Fibroblast of lung (primary cell): Measurements from ENCODE around the gene TIMM17B.
"Not testable (repeated sequence)": the region's sequence is repeated elsewhere in the genome, so short reads cannot be mapped to it uniquely, and the experiment has no call there.

Experiments used
- EZH2 ChIP-seq: IDR thresholded peaks from 2 replicates; pipeline ENCODE4 v1.5.1; 2012; ENCODE audit warnings: low read length, control low read depth, mild to moderate bottlenecking; ENCODE audit errors: missing control alignments
- TF ChIP-seq, protein P1 (sequence below), 2 donors: IDR thresholded peaks in 1 of 2; conservative IDR thresholded peaks in 1 of 2; 1 replicate in 1 of 2; 2 replicates in 1 of 2; pipeline ENCODE4 v1.5.1; 2011 to 2012; ENCODE audit warnings: low read length in 2 of 2, control low read depth in 1 of 2, inconsistent platforms in 1 of 2, low read depth in 1 of 2, mild to moderate bottlenecking in 1 of 2

DNA sequence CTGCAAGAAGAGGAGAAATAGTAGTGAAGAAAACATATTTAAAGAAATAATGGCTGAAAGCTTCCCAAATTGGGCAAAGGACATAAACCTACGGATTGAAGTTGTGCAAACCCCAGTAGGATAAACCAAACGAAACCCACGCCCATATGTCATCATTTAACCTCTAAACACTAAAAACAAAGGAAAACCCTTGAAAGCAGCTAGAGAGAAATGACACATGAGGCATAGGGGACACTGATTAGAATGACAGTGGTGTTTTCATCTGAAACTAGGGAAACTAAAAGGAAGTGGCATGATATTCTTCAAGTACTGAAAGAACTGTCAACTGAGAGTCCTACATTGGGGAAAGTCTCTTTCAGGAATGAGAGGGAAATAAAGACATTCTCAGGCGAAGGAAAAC lies 20.6 kb downstream of the TIMM17B start:
- TF ChIP-seq, protein P1, sequence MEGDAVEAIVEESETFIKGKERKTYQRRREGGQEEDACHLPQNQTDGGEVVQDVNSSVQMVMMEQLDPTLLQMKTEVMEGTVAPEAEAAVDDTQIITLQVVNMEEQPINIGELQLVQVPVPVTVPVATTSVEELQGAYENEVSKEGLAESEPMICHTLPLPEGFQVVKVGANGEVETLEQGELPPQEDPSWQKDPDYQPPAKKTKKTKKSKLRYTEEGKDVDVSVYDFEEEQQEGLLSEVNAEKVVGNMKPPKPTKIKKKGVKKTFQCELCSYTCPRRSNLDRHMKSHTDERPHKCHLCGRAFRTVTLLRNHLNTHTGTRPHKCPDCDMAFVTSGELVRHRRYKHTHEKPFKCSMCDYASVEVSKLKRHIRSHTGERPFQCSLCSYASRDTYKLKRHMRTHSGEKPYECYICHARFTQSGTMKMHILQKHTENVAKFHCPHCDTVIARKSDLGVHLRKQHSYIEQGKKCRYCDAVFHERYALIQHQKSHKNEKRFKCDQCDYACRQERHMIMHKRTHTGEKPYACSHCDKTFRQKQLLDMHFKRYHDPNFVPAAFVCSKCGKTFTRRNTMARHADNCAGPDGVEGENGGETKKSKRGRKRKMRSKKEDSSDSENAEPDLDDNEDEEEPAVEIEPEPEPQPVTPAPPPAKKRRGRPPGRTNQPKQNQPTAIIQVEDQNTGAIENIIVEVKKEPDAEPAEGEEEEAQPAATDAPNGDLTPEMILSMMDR (conservative IDR thresholded peaks at IDR 0.05 in 1 of 2, IDR thresholded peaks at IDR 0.05 in 1 of 2; ENCODE audit: low read depth in 1 of 2, low read length in 2 of 2) = not testable (repeated sequence)
- not testable (repeated sequence) for TF ChIP-seq EZH2
